ENCODE data around the gene PUM2. TPM values are rescaled to one million over a fixed set of nuclear protein-coding genes. Genes with fewer than 3 reads are reported as not detected.

Gene PUM2
- total RNA-seq, 1 donor from 2014 or later, result 112 TPM

GRCh38 chr2:20393986-20394385, 43.3 kb upstream of the PUM2 start:
- H3K4me1 Mint-ChIP-seq (ENCODE audit: unreplicated experiment), result no peaks in the 10 kb centered on the region
- no peak overlapping the region for H3K27ac Mint-ChIP-seq
- H3K27me3 Mint-ChIP-seq, result peaks cover 19% of the 10 kb centered on the region
- TF ChIP-seq CTCF (conservative IDR thresholded peaks at IDR 0.05), result no peak
- no peaks in the 10 kb centered on the region for H3K36me3 Mint-ChIP-seq
- H3K9me3 Mint-ChIP-seq, result no peaks in the 10 kb centered on the region
- peak; percentile 43 for DNase-seq (ENCODE audit: extremely low spot score, unreplicated experiment)
- no peak overlapping the region for H3K4me3 Mint-ChIP-seq

- Mint-ChIP-seq H3K27me3 (peaks cover 13% of the 10 kb centered on the region), H3K4me3 (no peak overlapping the region), H3K9me3 (no peaks in the 10 kb centered on the region), H3K4me1 (ENCODE audit: unreplicated experiment) (no peaks in the 10 kb centered on the region), H3K36me3 (no peaks in the 10 kb centered on the region), H3K27ac (no peak overlapping the region)
- TF ChIP-seq CTCF (conservative IDR thresholded peaks at IDR 0.05), result no peak
- DNase-seq (ENCODE audit: extremely low spot score, unreplicated experiment), result peak; percentile 52
Observed at GRCh38 chr2:20391951-20392699, 41.5 kb upstream of the PUM2 start.

GRCh38 chr2:20390524-20391123, 40.0 kb upstream of the PUM2 start:
- no peak for TF ChIP-seq CTCF (conservative IDR thresholded peaks at IDR 0.05)
- H3K27ac Mint-ChIP-seq, result no peak overlapping the region
- no peaks in the 10 kb centered on the region for H3K9me3 Mint-ChIP-seq
- no peak overlapping the region for H3K4me3 Mint-ChIP-seq
- H3K36me3 Mint-ChIP-seq, result no peaks in the 10 kb centered on the region
- H3K4me1 Mint-ChIP-seq (ENCODE audit: unreplicated experiment), result no peaks in the 10 kb centered on the region
- DNase-seq (ENCODE audit: extremely low spot score, unreplicated experiment), result no peak
- peaks cover 7% of the 10 kb centered on the region for H3K27me3 Mint-ChIP-seq

- Mint-ChIP-seq H3K36me3 (no peaks in the 10 kb centered on the region), H3K4me1 (ENCODE audit: unreplicated experiment) (peaks cover 20% of the 10 kb centered on the region), H3K4me3 (no peak overlapping the region)
Observed at GRCh38 chr2:20384953-20385352, 34.3 kb upstream of the PUM2 start.

More at GRCh38 chr2:20384953-20385352, 34.3 kb upstream of the PUM2 start:
- Mint-ChIP-seq H3K9me3 (no peaks in the 10 kb centered on the region), H3K27ac (no peak overlapping the region), H3K27me3 (no peaks in the 10 kb centered on the region)
- TF ChIP-seq CTCF (conservative IDR thresholded peaks at IDR 0.05), result no peak
- DNase-seq (ENCODE audit: extremely low spot score, unreplicated experiment), result no peak
